Suprapubic skin (tissue), 4 donors: Measurements from ENCODE around the gene ITGA1. TPM values are rescaled to one million over a fixed set of nuclear protein-coding genes. Genes with fewer than 3 reads are reported as not detected.

Experiments
- DNase-seq, 2 donors: peaks; one replicate each; pipeline ENCODE4 v3.0.0-alpha.2; 2019; ENCODE audit warnings: low spot score in 2 of 2
- H3K27ac ChIP-seq: fragments of 200-600 bp; sonication (generic); one replicate; pipeline ENCODE4 v1.5.1; 2019
- H3K27me3 ChIP-seq: fragments of 200-600 bp; sonication (generic); one replicate; pipeline ENCODE4 v1.5.1; 2019
- H3K36me3 ChIP-seq: fragments of 200-600 bp; sonication (generic); one replicate; pipeline ENCODE4 v1.5.1; 2019
- H3K4me1 ChIP-seq: fragments of 200-600 bp; sonication (generic); one replicate; pipeline ENCODE4 v1.5.1; 2019
- H3K4me3 ChIP-seq: fragments of 200-600 bp; sonication (generic); one replicate; pipeline ENCODE4 v1.5.1; 2019; ENCODE audit warnings: mild to moderate bottlenecking
- H3K9me3 ChIP-seq: fragments of 200-600 bp; sonication (generic); one replicate; pipeline ENCODE4 v1.5.1; 2019
- CTCF ChIP-seq, 2 donors: fragments of 200-600 bp in 1 of 2; fragments of 450-650 bp in 1 of 2; sonication (generic) in 1 of 2; IDR thresholded peaks; one replicate each; pipeline ENCODE4 v1.5.1; 2016 to 2019; ENCODE audit warnings: antibody characterized with exemption in 2 of 2, mild to moderate bottlenecking in 1 of 2, moderate library complexity in 1 of 2
- EP300 ChIP-seq: sonication (generic); formaldehyde crosslinking; IDR thresholded peaks from one replicate; pipeline ENCODE4 v1.6.1; 2017; ENCODE audit warnings: antibody characterized with exemption
- POLR2A ChIP-seq, 2 donors: fragments of 450-650 bp; IDR thresholded peaks; one replicate each; pipeline ENCODE4 v1.6.1; 2017; ENCODE audit warnings: antibody characterized with exemption in 2 of 2, mild to moderate bottlenecking in 2 of 2, moderate library complexity in 2 of 2
- POLR2AphosphoS5 ChIP-seq, 3 donors: sonication (generic); formaldehyde crosslinking; IDR thresholded peaks; one replicate each; pipeline ENCODE4 v1.6.1; 2017; ENCODE audit warnings: antibody characterized with exemption in 3 of 3
- WGBS: methylation state at CpG from one replicate; pipeline ENCODE4 v1.1.5; 2018; 5-methylcytosine and 5-hydroxymethylcytosine counted together
- total RNA-seq, 4 donors: library from RNA; depleted of rRNA; stranded (reverse); fragments of >200 nt; gene quantifications; one replicate each; pipeline ENCODE4 v1.1.0, GENCODE V29; 2016

ITGA1 gene
- total RNA-seq, 4 donors from 2014 or later = 2.4 to 9.8 (median 5.9) TPM

GRCh38 chr5:52809884-52810283, 22.2 kb downstream of the ITGA1 start:
- H3K27me3 ChIP-seq = no peaks in the 10 kb centered on the region
- TF ChIP-seq POLR2AphosphoS5 (IDR thresholded peaks at IDR 0.05) = no peak
- peaks cover 5% of the 10 kb centered on the region for H3K4me1 ChIP-seq
- H3K9me3 ChIP-seq = no peaks in the 10 kb centered on the region
- DNase-seq = no peak
- no peak overlapping the region for H3K27ac ChIP-seq
- no peak overlapping the region for H3K4me3 ChIP-seq
- no peaks in the 10 kb centered on the region for H3K36me3 ChIP-seq
- 29% methylated on average over 1 of the region's 1 CpG for WGBS

DNA sequence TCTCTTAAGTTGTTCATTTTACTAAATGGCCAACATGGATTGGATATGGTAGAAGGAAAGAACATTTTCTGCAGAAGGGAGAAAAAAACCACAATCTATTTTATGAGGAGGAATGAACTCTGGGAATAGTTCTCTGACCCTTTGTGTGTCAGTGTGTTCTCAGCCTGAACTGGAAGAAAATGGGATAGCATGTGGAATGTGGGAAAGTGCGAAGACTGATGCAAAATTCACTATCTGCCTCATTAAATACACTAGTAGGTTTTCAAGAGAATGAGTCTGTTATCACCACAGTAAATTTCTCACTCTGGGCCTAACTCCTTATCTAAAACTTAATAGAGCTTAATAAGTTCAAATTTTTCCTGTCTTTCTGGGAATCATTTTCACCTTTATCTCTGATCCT, 22.7 kb downstream of the ITGA1 start:
- Histone ChIP-seq H3K36me3 (no peaks in the 10 kb centered on the region), H3K27me3 (no peaks in the 10 kb centered on the region), H3K4me1 (peaks cover 5% of the 10 kb centered on the region), H3K27ac (no peak overlapping the region), H3K4me3 (no peak overlapping the region), H3K9me3 (no peaks in the 10 kb centered on the region)
- DNase-seq = no peak
- TF ChIP-seq CTCF (IDR thresholded peaks at IDR 0.05) (no peak), POLR2A (IDR thresholded peaks at IDR 0.05) (no peak), POLR2AphosphoS5 (IDR thresholded peaks at IDR 0.05) (no peak), EP300 (no peak)
- 45% methylated on average over 1 of the region's 1 CpG for WGBS

- no peak overlapping the region for H3K27ac ChIP-seq
- WGBS = 81% methylated on average over 3 of the region's 3 CpGs
- no peak for DNase-seq
- H3K9me3 ChIP-seq = no peaks in the 10 kb centered on the region
- H3K36me3 ChIP-seq = no peaks in the 10 kb centered on the region
- H3K27me3 ChIP-seq = no peaks in the 10 kb centered on the region
- peaks cover 5% of the 10 kb centered on the region for H3K4me1 ChIP-seq
- no peak for TF ChIP-seq POLR2AphosphoS5 (IDR thresholded peaks at IDR 0.05)
- no peak for TF ChIP-seq CTCF (IDR thresholded peaks at IDR 0.05)
- no peak for TF ChIP-seq EP300
- TF ChIP-seq POLR2A (IDR thresholded peaks at IDR 0.05) = no peak
- no peak overlapping the region for H3K4me3 ChIP-seq
Observed at GRCh38 chr5:52811067-52811749, 23.5 kb downstream of the ITGA1 start.

DNA sequence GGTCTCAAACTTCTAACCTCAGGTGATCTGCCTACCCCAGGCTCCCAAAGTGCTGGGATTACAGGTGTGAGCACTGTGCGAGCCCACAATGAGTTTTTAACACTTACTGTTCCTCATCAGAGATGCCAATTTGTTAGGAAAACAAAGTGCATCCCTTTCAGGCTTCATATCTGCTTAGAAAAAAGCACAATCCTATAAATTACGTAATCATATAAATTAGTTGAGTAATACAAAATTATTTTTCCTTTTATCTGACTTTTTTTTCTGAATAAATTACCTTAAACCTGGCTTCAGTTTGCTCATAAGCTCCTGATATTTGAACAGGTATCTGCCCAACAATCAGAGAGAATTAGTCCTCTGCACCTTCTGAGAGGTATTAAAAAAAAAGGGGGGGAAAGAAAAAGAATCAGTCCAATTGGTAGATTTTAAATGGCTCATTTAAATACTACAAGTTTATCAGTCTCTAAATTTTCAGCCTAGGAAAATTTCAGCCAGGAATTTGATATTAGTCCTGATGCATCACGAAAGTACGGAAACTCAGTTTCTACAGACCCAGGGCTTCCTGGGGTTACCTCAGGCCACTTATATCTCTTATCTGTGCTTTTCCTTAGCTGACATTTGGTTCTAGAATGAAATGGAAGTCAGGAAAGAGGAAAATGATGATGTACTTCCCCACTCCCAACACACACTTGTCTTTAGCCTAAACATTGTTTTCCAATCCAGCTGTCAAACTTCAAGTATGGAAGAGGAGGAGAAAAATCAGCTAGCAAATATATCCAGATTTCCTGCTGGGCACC, 26.8 kb downstream of the ITGA1 start:
- H3K36me3 ChIP-seq = no peaks in the 10 kb centered on the region
- H3K27me3 ChIP-seq = no peaks in the 10 kb centered on the region
- no peak for DNase-seq
- TF ChIP-seq POLR2AphosphoS5 (IDR thresholded peaks at IDR 0.05) (no peak), CTCF (IDR thresholded peaks at IDR 0.05) (no peak), POLR2A (IDR thresholded peaks at IDR 0.05) (no peak), EP300 (no peak)
- 86% methylated on average over 4 of the region's 4 CpGs for WGBS
- peaks cover 5% of the 10 kb centered on the region for H3K4me1 ChIP-seq
- H3K27ac ChIP-seq = no peak overlapping the region
- H3K9me3 ChIP-seq = no peaks in the 10 kb centered on the region
- no peak overlapping the region for H3K4me3 ChIP-seq

DNA sequence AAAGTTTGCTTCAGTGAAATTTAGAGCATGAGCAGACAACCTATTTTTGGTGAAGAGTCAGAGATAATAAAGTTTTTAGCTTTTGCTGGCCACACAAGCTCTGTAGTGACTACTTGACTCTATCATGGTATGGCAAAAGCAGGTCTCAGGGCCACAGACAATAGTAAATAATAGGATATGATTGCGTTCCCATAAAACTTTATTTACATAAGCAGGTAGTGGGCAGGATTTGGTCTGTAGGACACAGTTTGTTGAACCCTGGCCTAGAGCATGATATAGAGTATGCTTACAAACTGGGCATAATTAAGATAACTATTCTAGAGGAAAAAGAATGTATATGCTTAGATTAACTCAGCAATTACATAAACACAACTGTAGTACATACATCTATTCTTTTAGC, 30.1 kb downstream of the ITGA1 start:
- Histone ChIP-seq H3K4me3 (no peak overlapping the region), H3K27me3 (no peaks in the 10 kb centered on the region), H3K9me3 (no peaks in the 10 kb centered on the region), H3K4me1 (peaks cover 5% of the 10 kb centered on the region), H3K27ac (no peak overlapping the region), H3K36me3 (no peaks in the 10 kb centered on the region)
- WGBS = 90% methylated on average over 1 of the region's 1 CpG
- TF ChIP-seq EP300 (no peak), POLR2AphosphoS5 (IDR thresholded peaks at IDR 0.05) (no peak), CTCF (IDR thresholded peaks at IDR 0.05) (no peak), POLR2A (IDR thresholded peaks at IDR 0.05) (no peak)
- no peak for DNase-seq
